ENCODE results near the gene CDA.

The CDA gene

DNA sequence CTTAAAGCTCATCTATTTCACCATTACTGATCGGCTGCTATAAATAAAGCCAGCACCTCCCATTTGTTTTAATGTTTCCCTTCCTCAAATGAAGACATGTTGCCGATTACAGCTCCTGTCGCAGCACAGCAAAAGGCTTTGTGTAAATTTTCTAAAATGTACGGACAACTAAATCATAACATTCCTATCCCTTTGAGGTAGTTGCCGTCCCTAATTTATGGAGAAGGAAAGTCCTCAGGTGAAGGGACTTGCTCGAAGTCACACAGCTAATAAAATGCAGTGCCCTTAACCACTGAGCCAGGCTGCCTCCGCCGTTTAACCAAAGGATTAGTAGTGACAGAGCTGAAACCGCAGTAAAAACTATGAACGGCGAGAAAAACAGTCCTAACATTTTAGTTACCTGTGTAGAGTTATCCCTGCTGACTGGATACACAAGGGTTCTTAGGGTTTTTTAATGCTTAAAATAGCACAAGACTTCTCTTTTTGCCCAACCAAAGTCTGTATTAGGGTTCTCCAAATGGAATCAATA lies 45.2 kb downstream of the CDA start:
- WGBS = 2% methylated on average over 11 of the region's 11 CpGs
- H3K9ac ChIP-seq (ENCODE audit: low read depth, low read length) = peak overlapping the region; percentile 62
- H3K27ac ChIP-seq (ENCODE audit: low read depth, low read length) = peak overlapping the region; percentile 53; the same call in 1 of the 2 replicates
- peak overlapping the region; percentile 61 for H3K4me3 ChIP-seq (ENCODE audit: low read length)
- H3K36me3 ChIP-seq (ENCODE audit: insufficient read depth, low read length) = peaks cover 4% of the 10 kb centered on the region; the same call in 1 of the 2 replicates
- H3K27me3 ChIP-seq (ENCODE audit: insufficient read depth, low read length) = no peaks in the 10 kb centered on the region
- peaks cover 3% of the 10 kb centered on the region; the same call in 1 of the 2 replicates for H3K9me3 ChIP-seq (ENCODE audit: insufficient read depth, low read depth, low read length)
- H3K4me1 ChIP-seq (ENCODE audit: insufficient read depth, low read length) = 0 out of 2 replicates have a peak, but pooled peaks cover 4% of the 10 kb centered on the region

DNA sequence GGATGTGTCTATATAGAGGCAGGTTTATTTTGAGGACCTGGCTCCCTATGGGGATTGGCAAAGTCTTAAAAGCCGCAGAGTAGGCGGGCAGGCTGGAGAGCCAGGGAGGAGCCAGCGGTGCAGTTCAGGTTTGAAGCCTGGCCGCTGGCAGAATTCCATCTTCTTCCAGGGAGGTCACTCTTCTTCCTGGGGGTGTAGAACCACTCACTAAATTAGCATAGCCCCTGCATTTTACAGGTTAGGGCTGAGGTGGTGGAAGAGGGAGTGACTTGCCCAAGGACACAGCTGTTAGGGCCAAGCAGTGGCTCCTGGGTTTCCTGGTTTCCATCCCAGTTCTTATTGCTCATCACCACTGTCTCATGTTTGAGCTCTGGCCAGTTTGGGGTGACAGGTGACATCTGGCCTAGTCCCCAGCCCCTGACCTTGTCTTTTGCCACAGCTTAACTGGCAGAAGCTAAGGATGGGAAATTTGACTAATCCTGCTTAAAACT lies 45.7 kb downstream of the CDA start:
- peak overlapping the region; percentile 53; the same call in 1 of the 2 replicates for H3K27ac ChIP-seq (ENCODE audit: low read depth, low read length)
- H3K27me3 ChIP-seq (ENCODE audit: insufficient read depth, low read length) = no peaks in the 10 kb centered on the region
- peak overlapping the region; percentile 62; the same call in 1 of the 2 replicates for H3K9ac ChIP-seq (ENCODE audit: low read depth, low read length)
- H3K36me3 ChIP-seq (ENCODE audit: insufficient read depth, low read length) = peaks cover 4% of the 10 kb centered on the region; the same call in 1 of the 2 replicates
- H3K4me3 ChIP-seq (ENCODE audit: low read length) = peak overlapping the region; percentile 61
- WGBS = 4% methylated on average over 4 of the region's 4 CpGs
- no peaks in the 10 kb centered on the region for H3K9me3 ChIP-seq (ENCODE audit: insufficient read depth, low read depth, low read length)
- 0 out of 2 replicates have a peak, but pooled peaks cover 4% of the 10 kb centered on the region for H3K4me1 ChIP-seq (ENCODE audit: insufficient read depth, low read length)

DNA sequence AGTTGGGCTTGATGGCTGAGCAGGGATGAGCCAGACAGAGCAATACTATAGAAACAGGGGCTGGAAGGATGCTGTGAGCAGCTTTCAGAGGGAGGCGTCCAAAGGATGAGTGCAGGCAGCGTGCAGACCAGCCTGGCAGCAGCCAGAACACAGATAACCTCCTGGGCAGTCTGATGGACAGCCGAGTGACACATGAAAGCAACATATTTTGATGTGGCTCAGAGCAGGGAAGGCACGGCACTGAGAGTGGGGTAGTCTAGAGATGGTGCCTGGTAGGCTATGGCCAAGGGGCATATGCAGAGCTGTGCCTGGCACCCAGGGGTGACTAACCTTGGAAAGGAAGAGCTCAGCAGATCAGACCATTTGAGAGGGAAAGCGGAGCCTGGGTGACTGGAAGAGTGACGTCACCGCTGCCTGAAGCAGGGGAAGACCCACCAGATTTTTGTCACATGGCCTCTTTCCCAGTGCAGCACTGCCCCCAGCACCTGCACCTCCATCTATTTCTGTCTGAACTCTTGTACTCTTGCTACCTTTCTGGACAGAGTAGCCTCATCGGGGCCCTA lies 48.0 kb downstream of the CDA start:
- WGBS = 92% methylated on average over 8 of the region's 8 CpGs
- Histone ChIP-seq H3K9me3 (ENCODE audit: insufficient read depth, low read depth, low read length) (no peaks in the 10 kb centered on the region), H3K4me1 (ENCODE audit: insufficient read depth, low read length) (0 out of 2 replicates have a peak, but pooled peaks cover 4% of the 10 kb centered on the region), H3K36me3 (ENCODE audit: insufficient read depth, low read length) (peaks cover 4% of the 10 kb centered on the region; the same call in 1 of the 2 replicates), H3K9ac (ENCODE audit: low read depth, low read length) (no peak overlapping the region), H3K4me3 (ENCODE audit: low read length) (no peak overlapping the region), H3K27me3 (ENCODE audit: insufficient read depth, low read length) (no peaks in the 10 kb centered on the region), H3K27ac (ENCODE audit: low read depth, low read length) (no peak overlapping the region)

DNA sequence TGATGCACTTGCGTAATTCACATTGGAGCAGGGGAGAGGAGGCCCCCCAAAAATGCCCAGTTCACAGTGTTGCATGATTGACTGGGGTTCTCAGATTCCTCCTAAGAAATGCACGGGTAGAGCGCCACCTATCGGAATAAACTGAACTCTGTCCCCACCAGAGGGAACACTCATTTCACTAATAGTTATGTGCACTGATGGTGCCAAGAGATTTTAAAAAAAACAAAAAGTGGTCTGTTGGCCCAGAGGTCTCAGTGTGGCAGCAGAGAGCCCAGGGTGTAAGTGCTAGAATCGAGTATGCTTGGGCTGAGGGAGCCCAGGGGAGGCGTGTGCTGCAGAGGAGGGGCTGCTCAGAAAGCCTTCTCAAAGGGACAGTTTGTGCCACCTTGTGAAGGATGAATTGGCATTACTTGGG lies 51.3 kb downstream of the CDA start:
- H3K4me1 ChIP-seq (ENCODE audit: insufficient read depth, low read length) = peaks cover 3% of the 10 kb centered on the region; the same call in 1 of the 2 replicates
- 25% methylated on average over 6 of the region's 6 CpGs for WGBS
- H3K27ac ChIP-seq (ENCODE audit: low read depth, low read length) = no peak overlapping the region
- H3K36me3 ChIP-seq (ENCODE audit: insufficient read depth, low read length) = peaks cover 8% of the 10 kb centered on the region; the same call in 1 of the 2 replicates
- H3K4me3 ChIP-seq (ENCODE audit: low read length) = no peak overlapping the region
- no peak overlapping the region for H3K9ac ChIP-seq (ENCODE audit: low read depth, low read length)
- no peaks in the 10 kb centered on the region for H3K27me3 ChIP-seq (ENCODE audit: insufficient read depth, low read length)
- H3K9me3 ChIP-seq (ENCODE audit: insufficient read depth, low read depth, low read length) = no peaks in the 10 kb centered on the region

DNA sequence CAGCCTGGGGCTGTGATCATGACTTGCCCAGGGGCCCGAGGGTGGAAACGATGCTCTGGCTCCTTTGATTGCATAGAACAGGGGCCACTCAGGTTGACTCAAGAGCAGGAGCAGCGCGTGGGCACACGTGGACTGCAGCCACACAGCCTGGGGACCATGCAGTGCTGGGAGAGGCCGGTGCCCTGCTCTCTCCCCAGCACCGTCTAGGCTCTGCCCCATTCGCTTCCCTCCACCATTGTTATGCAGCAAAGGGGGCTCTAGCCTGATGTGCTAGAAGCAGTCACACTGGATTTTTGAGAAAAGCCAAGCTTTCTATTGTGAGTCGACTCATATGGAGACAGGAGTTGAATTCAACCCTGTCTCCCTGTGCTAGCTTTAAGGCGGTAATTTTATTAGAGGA lies 53.1 kb downstream of the CDA start:
- H3K36me3 ChIP-seq (ENCODE audit: insufficient read depth, low read length) = peaks cover 8% of the 10 kb centered on the region; the same call in 1 of the 2 replicates
- H3K27me3 ChIP-seq (ENCODE audit: insufficient read depth, low read length) = no peaks in the 10 kb centered on the region
- H3K4me3 ChIP-seq (ENCODE audit: low read length) = no peak overlapping the region
- 76% methylated on average over 10 of the region's 10 CpGs for WGBS
- H3K4me1 ChIP-seq (ENCODE audit: insufficient read depth, low read length) = peaks cover 3% of the 10 kb centered on the region; the same call in 1 of the 2 replicates
- H3K9ac ChIP-seq (ENCODE audit: low read depth, low read length) = no peak overlapping the region
- no peak overlapping the region for H3K27ac ChIP-seq (ENCODE audit: low read depth, low read length)
- no peaks in the 10 kb centered on the region for H3K9me3 ChIP-seq (ENCODE audit: insufficient read depth, low read depth, low read length)

DNA sequence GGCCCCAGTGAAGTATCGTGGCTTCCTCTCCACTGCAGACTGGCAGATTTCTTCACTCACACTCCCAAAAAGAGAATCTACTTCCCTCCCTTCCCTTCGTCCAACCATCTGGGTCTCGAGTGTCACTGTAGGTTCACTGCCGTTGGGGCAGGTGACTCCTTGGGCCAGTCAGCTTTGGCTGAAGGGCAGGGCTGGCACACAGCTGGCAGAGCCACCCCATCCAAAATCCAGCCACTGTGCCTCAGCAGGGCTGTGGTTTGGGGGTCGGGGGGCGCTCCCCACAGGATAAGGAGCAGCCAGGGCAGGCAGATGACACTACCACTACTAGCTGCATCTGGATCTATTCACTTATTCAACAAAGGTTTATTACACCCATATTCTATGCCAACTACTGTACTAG lies 54.2 kb downstream of the CDA start:
- Histone ChIP-seq H3K27ac (ENCODE audit: low read depth, low read length) (no peak overlapping the region), H3K9me3 (ENCODE audit: insufficient read depth, low read depth, low read length) (no peaks in the 10 kb centered on the region), H3K36me3 (ENCODE audit: insufficient read depth, low read length) (peaks cover 10% of the 10 kb centered on the region; the same call in 1 of the 2 replicates), H3K4me3 (ENCODE audit: low read length) (no peak overlapping the region), H3K4me1 (ENCODE audit: insufficient read depth, low read length) (peaks cover 3% of the 10 kb centered on the region; the same call in 1 of the 2 replicates), H3K9ac (ENCODE audit: low read depth, low read length) (no peak overlapping the region), H3K27me3 (ENCODE audit: insufficient read depth, low read length) (no peaks in the 10 kb centered on the region)
- 97% methylated on average over 6 of the region's 6 CpGs for WGBS

DNA sequence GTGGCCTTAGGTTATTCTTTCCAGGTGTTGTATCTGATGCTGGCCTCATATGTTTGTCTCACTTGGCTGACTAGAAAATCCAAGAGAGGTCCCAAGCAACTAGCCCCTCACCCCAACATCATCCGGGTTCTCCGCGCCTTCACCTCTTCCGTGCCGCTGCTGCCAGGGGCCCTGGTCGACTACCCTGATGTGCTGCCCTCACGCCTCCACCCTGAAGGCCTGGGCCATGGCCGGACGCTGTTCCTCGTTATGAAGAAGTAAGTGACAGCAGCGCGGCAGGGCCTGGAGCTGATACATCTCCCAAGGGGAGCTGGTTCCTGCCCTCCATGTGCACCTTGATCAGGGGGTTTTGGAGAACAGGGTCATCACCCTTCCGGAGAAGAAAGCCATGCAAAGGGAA lies 55.5 kb downstream of the CDA start:
- 97% methylated on average over 13 of the region's 13 CpGs for WGBS
- Histone ChIP-seq H3K4me3 (ENCODE audit: low read length) (no peak overlapping the region), H3K36me3 (ENCODE audit: insufficient read depth, low read length) (peaks cover 18% of the 10 kb centered on the region), H3K9me3 (ENCODE audit: insufficient read depth, low read depth, low read length) (no peaks in the 10 kb centered on the region), H3K9ac (ENCODE audit: low read depth, low read length) (no peak overlapping the region), H3K4me1 (ENCODE audit: insufficient read depth, low read length) (peaks cover 3% of the 10 kb centered on the region; the same call in 1 of the 2 replicates), H3K27ac (ENCODE audit: low read depth, low read length) (no peak overlapping the region), H3K27me3 (ENCODE audit: insufficient read depth, low read length) (no peaks in the 10 kb centered on the region)

DNA sequence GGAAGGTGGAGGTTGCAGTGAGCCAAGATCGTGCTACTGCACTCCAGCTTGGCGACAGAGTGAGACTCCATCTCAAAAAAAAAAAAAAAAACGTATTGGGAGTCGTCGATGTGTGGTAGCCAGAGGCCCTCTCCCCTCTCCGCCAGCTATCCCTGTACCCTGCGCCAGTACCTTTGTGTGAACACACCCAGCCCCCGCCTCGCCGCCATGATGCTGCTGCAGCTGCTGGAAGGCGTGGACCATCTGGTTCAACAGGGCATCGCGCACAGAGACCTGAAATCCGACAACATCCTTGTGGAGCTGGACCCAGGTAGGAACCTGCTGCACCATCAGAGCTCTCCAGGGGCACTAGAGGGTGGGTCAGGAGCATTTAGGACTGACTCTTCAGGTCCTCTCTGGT lies 56.5 kb downstream of the CDA start:
- Histone ChIP-seq H3K9ac (ENCODE audit: low read depth, low read length) (no peak overlapping the region), H3K9me3 (ENCODE audit: insufficient read depth, low read depth, low read length) (no peaks in the 10 kb centered on the region), H3K27ac (ENCODE audit: low read depth, low read length) (no peak overlapping the region), H3K4me3 (ENCODE audit: low read length) (no peak overlapping the region), H3K36me3 (ENCODE audit: insufficient read depth, low read length) (peaks cover 26% of the 10 kb centered on the region), H3K27me3 (ENCODE audit: insufficient read depth, low read length) (no peaks in the 10 kb centered on the region), H3K4me1 (ENCODE audit: insufficient read depth, low read length) (peaks cover 3% of the 10 kb centered on the region; the same call in 1 of the 2 replicates)
- 88% methylated on average over 14 of the region's 14 CpGs for WGBS

DNA sequence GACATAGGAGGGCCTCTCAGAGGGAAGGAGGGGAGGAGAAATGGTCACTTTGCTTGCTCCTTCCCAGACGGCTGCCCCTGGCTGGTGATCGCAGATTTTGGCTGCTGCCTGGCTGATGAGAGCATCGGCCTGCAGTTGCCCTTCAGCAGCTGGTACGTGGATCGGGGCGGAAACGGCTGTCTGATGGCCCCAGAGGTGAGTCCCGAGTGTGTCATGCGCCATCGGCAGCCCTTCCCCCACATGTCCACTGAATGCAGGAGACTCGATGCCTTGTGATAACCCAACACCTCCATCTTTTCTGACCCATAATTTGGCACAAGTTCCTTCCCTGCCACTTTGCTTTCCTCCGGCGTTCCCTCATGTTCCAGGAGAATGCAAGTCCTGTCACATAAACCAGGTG lies 59.5 kb downstream of the CDA start:
- Histone ChIP-seq H3K27me3 (ENCODE audit: insufficient read depth, low read length) (no peaks in the 10 kb centered on the region), H3K4me1 (ENCODE audit: insufficient read depth, low read length) (no peaks in the 10 kb centered on the region), H3K36me3 (ENCODE audit: insufficient read depth, low read length) (peaks cover 57% of the 10 kb centered on the region), H3K27ac (ENCODE audit: low read depth, low read length) (no peak overlapping the region), H3K4me3 (ENCODE audit: low read length) (no peak overlapping the region), H3K9me3 (ENCODE audit: insufficient read depth, low read depth, low read length) (no peaks in the 10 kb centered on the region), H3K9ac (ENCODE audit: low read depth, low read length) (no peak overlapping the region)
- 96% methylated on average over 13 of the region's 13 CpGs for WGBS

DNA sequence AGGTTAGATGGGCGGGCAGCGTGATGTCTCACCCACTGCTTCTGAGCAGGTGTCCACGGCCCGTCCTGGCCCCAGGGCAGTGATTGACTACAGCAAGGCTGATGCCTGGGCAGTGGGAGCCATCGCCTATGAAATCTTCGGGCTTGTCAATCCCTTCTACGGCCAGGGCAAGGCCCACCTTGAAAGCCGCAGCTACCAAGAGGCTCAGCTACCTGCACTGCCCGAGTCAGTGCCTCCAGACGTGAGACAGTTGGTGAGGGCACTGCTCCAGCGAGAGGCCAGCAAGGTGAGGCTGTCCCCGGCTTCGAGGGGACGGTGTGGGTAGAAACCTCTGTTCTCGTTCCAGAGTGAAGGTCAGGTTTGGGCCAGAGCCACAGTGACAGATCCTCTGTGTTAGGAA lies 60.0 kb downstream of the CDA start:
- Histone ChIP-seq H3K27me3 (ENCODE audit: insufficient read depth, low read length) (no peaks in the 10 kb centered on the region), H3K4me1 (ENCODE audit: insufficient read depth, low read length) (no peaks in the 10 kb centered on the region), H3K36me3 (ENCODE audit: insufficient read depth, low read length) (peaks cover 62% of the 10 kb centered on the region), H3K9ac (ENCODE audit: low read depth, low read length) (no peak overlapping the region), H3K4me3 (ENCODE audit: low read length) (no peak overlapping the region), H3K27ac (ENCODE audit: low read depth, low read length) (no peak overlapping the region), H3K9me3 (ENCODE audit: insufficient read depth, low read depth, low read length) (no peaks in the 10 kb centered on the region)
- whole genome bisulfite sequencing = 97% methylated on average over 15 of the region's 15 CpGs

DNA sequence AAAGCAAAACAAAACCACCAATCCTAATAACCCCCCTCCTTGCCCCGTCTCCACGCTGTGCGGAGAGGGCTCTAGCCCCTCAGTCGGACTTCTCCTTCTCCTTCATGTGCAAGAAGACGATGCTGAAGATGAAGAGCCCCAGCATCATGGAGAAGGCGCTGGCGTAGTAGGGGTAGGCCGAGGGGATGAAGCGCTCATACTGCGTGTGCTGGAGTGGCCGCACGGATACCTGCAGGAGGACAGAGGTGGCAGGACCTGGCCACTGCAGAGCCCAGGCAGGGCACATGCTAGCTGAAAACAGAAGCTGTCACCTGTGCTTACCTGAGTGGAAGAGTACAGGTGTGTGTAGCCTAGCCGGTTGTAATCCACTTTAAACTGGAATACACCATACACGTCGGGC lies 63.4 kb downstream of the CDA start:
- Histone ChIP-seq H3K4me1 (ENCODE audit: insufficient read depth, low read length) (no peaks in the 10 kb centered on the region), H3K27ac (ENCODE audit: low read depth, low read length) (no peak overlapping the region), H3K36me3 (ENCODE audit: insufficient read depth, low read length) (peaks cover 91% of the 10 kb centered on the region), H3K4me3 (ENCODE audit: low read length) (no peak overlapping the region), H3K9me3 (ENCODE audit: insufficient read depth, low read depth, low read length) (no peaks in the 10 kb centered on the region), H3K27me3 (ENCODE audit: insufficient read depth, low read length) (no peaks in the 10 kb centered on the region), H3K9ac (ENCODE audit: low read depth, low read length) (no peak overlapping the region)
- whole genome bisulfite sequencing = 96% methylated on average over 15 of the region's 15 CpGs
